Measurements from ENCODE around the gene DKC1. TPM values are rescaled to one million over a fixed set of nuclear protein-coding genes. Genes with fewer than 3 reads are reported as not detected.

DKC1 gene
- total RNA-seq, 1 donor from 2014 or later: 46.8 TPM

Other genes with a start within 250 kb of the DKC1 start
- 32.0 TPM for gene FAM3A, start 246.6 kb upstream of the DKC1 start, total RNA-seq (ENCODE audit: unreplicated experiment)
- 122 TPM for gene G6PD, start 216.0 kb upstream of the DKC1 start, total RNA-seq (ENCODE audit: unreplicated experiment)
- gene IKBKG, start 215.2 kb upstream of the DKC1 start, total RNA-seq (ENCODE audit: unreplicated experiment): 27.6 TPM
- gene CTAG1A, start 177.7 kb upstream of the DKC1 start, total RNA-seq (ENCODE audit: unreplicated experiment): not detected
- gene CTAG1B, start 143.6 kb upstream of the DKC1 start, total RNA-seq (ENCODE audit: unreplicated experiment): not detected
- gene CTAG2, start 109.3 kb upstream of the DKC1 start, total RNA-seq (ENCODE audit: unreplicated experiment): not detected
- 9.6 TPM for gene GAB3, start 11.8 kb upstream of the DKC1 start, total RNA-seq (ENCODE audit: unreplicated experiment)
- 12.7 TPM for gene MPP1, start 42.6 kb downstream of the DKC1 start, total RNA-seq (ENCODE audit: unreplicated experiment)
- not detected for gene SMIM9, start 71.8 kb downstream of the DKC1 start, total RNA-seq (ENCODE audit: unreplicated experiment)
- 18.3 TPM for gene F8A1, start 123.5 kb downstream of the DKC1 start, total RNA-seq (ENCODE audit: unreplicated experiment)